Measurements from ENCODE around the gene TMA7B. TPM values are rescaled to one million over a fixed set of nuclear protein-coding genes. Genes with fewer than 3 reads are reported as not detected.

TMA7B gene
- total RNA-seq, 1 experiment from 2014 or later, result not detected

DNA sequence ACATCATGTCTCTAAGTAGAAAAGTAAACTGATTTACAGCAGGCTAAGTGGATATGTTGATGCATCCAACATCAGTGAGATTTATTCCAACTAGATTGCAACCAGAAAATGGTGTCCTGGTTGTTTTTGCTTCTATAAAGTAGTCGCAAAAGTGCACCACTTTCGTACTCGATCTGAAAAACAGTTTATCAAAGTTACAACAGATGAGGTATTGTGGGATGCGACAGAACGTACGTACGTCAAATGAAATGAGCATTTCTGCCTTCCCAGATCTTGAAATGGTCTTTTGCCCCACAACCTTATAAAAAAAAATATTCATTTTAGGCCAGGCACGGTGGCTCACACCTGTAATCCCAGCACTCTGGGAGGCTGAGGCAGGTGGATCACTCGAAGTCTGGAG, 45.6 kb upstream of the TMA7B start:
- ChIA-PET POLR2A (interaction anchor here (0.6 kb wide), 1 partner anchor 153 kb away, joined by 3 read pairs; no protein-coding TSS in a partner anchor), CTCF (no interaction called here)
- peaks cover 65% of the 10 kb centered on the region for H3K27me3 Mint-ChIP-seq (ENCODE audit: insufficient read depth, unreplicated experiment)
- TF ChIP-seq, protein P1, sequence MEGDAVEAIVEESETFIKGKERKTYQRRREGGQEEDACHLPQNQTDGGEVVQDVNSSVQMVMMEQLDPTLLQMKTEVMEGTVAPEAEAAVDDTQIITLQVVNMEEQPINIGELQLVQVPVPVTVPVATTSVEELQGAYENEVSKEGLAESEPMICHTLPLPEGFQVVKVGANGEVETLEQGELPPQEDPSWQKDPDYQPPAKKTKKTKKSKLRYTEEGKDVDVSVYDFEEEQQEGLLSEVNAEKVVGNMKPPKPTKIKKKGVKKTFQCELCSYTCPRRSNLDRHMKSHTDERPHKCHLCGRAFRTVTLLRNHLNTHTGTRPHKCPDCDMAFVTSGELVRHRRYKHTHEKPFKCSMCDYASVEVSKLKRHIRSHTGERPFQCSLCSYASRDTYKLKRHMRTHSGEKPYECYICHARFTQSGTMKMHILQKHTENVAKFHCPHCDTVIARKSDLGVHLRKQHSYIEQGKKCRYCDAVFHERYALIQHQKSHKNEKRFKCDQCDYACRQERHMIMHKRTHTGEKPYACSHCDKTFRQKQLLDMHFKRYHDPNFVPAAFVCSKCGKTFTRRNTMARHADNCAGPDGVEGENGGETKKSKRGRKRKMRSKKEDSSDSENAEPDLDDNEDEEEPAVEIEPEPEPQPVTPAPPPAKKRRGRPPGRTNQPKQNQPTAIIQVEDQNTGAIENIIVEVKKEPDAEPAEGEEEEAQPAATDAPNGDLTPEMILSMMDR (IDR thresholded peaks at IDR 0.05; ENCODE audit: unreplicated experiment), result no peak
- H3K4me1 Mint-ChIP-seq (ENCODE audit: insufficient read depth, unreplicated experiment), result no peaks in the 10 kb centered on the region
- no peaks in the 10 kb centered on the region for H3K9me3 Mint-ChIP-seq (ENCODE audit: unreplicated experiment)
- H3K27ac Mint-ChIP-seq (ENCODE audit: low read depth, unreplicated experiment), result no peak overlapping the region
- no peak for DNase-seq (ENCODE audit: unreplicated experiment)
- no TSS peak for BruUV-seq (replicated peaks)
- H3K4me3 Mint-ChIP-seq (ENCODE audit: unreplicated experiment), result no peak overlapping the region
- H3K36me3 Mint-ChIP-seq (ENCODE audit: insufficient read depth, unreplicated experiment), result no peaks in the 10 kb centered on the region
- intact Hi-C loops (cut with micrococcal nuclease), result no loop called here

- Mint-ChIP-seq H3K27me3 (ENCODE audit: insufficient read depth, unreplicated experiment) (peaks cover 65% of the 10 kb centered on the region), H3K36me3 (ENCODE audit: insufficient read depth, unreplicated experiment) (no peaks in the 10 kb centered on the region), H3K27ac (ENCODE audit: low read depth, unreplicated experiment) (no peak overlapping the region), H3K4me3 (ENCODE audit: unreplicated experiment) (no peak overlapping the region), H3K9me3 (ENCODE audit: unreplicated experiment) (no peaks in the 10 kb centered on the region), H3K4me1 (ENCODE audit: insufficient read depth, unreplicated experiment) (no peaks in the 10 kb centered on the region)
- ChIA-PET CTCF (no interaction called here), POLR2A (interaction anchor here (0.6 kb wide), 1 partner anchor 154 kb away, joined by 3 read pairs; no protein-coding TSS in a partner anchor)
- TF ChIP-seq, protein P1 (IDR thresholded peaks at IDR 0.05; ENCODE audit: unreplicated experiment), result no peak
- DNase-seq (ENCODE audit: unreplicated experiment), result no peak
- intact Hi-C loops (cut with micrococcal nuclease), result no loop called here
- BruUV-seq (replicated peaks), result no TSS peak
Measured at GRCh38 chr22:39915295-39915726, 44.9 kb upstream of the TMA7B start.

DNA sequence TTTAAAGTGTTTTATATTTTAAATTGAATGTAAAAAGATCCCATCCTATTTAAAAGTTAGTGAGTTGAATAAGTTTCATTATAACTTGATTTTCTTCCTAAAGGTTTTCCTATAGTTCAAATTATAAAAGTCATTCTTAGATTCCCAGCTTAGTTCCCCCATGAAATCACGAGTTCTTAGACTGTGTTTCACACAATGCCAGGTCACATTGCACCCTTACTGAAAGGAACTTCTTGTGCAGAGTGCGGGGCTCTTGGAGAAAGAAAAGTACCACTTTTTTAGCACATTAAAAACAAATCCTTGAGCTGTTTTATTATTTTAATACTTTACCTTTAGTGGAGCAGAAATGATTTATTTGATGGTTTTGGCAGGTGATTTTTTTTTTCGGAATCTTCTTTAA, 43.7 kb upstream of the TMA7B start:
- CTCF ChIA-PET, result interaction anchor here (0.6 to 0.7 kb wide), 3 partner anchors 13 to 43 kb away, joined by 4 to 5 read pairs (median 4); no protein-coding TSS in a partner anchor

DNA sequence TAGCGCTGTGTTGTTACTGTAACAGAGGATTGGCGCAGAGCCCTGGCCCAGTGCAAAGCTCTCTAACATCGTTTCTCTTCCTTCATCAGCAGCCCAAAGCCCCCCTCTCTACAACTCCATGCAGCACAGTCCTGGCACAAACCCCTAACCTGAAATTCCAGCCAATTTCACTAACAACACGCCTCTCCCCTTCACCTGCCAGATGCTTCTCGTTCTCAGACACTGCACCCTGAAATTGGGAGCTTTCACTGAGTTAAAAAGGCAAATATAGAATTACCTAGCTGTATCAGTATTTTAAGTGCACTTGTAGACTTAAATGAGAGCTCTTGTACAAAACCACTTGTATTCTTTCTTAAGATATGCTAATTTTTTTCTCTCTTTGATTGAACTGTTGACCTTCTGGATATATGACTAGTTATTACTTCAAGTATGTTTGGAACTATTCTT, 43.0 kb upstream of the TMA7B start:
- H3K27ac Mint-ChIP-seq (ENCODE audit: low read depth, unreplicated experiment), result peak overlapping the region; percentile 20
- DNase-seq (ENCODE audit: unreplicated experiment), result no peak
- intact Hi-C loops (cut with micrococcal nuclease), result no loop called here
- H3K4me1 Mint-ChIP-seq (ENCODE audit: insufficient read depth, unreplicated experiment), result no peaks in the 10 kb centered on the region
- POLR2A ChIA-PET, result interaction anchor here (0.6 to 1.8 kb wide), 3 partner anchors 11 to 431 kb away, joined by 3 to 4 read pairs (median 3); no protein-coding TSS in a partner anchor
- H3K36me3 Mint-ChIP-seq (ENCODE audit: insufficient read depth, unreplicated experiment), result no peaks in the 10 kb centered on the region
- no TSS peak for BruUV-seq (replicated peaks)
- CTCF ChIA-PET, result interaction anchor here (1.2 kb wide), 1 partner anchor 21 kb away, joined by 3 read pairs; no protein-coding TSS in a partner anchor
- no peak overlapping the region for H3K4me3 Mint-ChIP-seq (ENCODE audit: unreplicated experiment)
- TF ChIP-seq, protein P1 (IDR thresholded peaks at IDR 0.05; ENCODE audit: unreplicated experiment), result no peak
- peaks cover 81% of the 10 kb centered on the region for H3K27me3 Mint-ChIP-seq (ENCODE audit: insufficient read depth, unreplicated experiment)
- no peaks in the 10 kb centered on the region for H3K9me3 Mint-ChIP-seq (ENCODE audit: unreplicated experiment)

More for the DNA sequence above, 43.7 kb upstream of the TMA7B start:
- Mint-ChIP-seq H3K36me3 (ENCODE audit: insufficient read depth, unreplicated experiment) (no peaks in the 10 kb centered on the region), H3K27me3 (ENCODE audit: insufficient read depth, unreplicated experiment) (peaks cover 74% of the 10 kb centered on the region), H3K4me3 (ENCODE audit: unreplicated experiment) (no peak overlapping the region), H3K27ac (ENCODE audit: low read depth, unreplicated experiment) (no peak overlapping the region), H3K9me3 (ENCODE audit: unreplicated experiment) (no peaks in the 10 kb centered on the region), H3K4me1 (ENCODE audit: insufficient read depth, unreplicated experiment) (no peaks in the 10 kb centered on the region)
- intact Hi-C loops (cut with micrococcal nuclease), result no loop called here
- POLR2A ChIA-PET, result interaction anchor here (1.3 to 1.8 kb wide), 2 partner anchors 16 to 45 kb away, joined by 3 to 4 read pairs; no protein-coding TSS in a partner anchor
- TF ChIP-seq, protein P1 (IDR thresholded peaks at IDR 0.05; ENCODE audit: unreplicated experiment), result no peak
- BruUV-seq (replicated peaks), result no TSS peak
- no peak for DNase-seq (ENCODE audit: unreplicated experiment)

All from MCF 10A (cell line).